HG03095 (cell line): ENCODE results near the gene PDCD1.
A peak's percentile ranks its signal among the peaks of the same experiment; 100 is the strongest.

Experiments used
- ATAC-seq: cut with Tn5 transposase; IDR thresholded peaks from one replicate; pipeline ENCODE4 v1.9.1; 2021; ENCODE audit warnings: moderate library complexity; ENCODE audit not compliant: unreplicated experiment

Gene PDCD1

GRCh38 chr2:241852981-241853631 lies 5.6 kb downstream of the PDCD1 start:
- ATAC-seq: no peak

- ATAC-seq: no peak
Measured at GRCh38 chr2:241852116-241852980, 6.3 kb downstream of the PDCD1 start.

- no peak for ATAC-seq
Measured at GRCh38 chr2:241851325-241852115, 7.2 kb downstream of the PDCD1 start.

- no peak for ATAC-seq
Measured at GRCh38 chr2:241850544-241851324, 8.0 kb downstream of the PDCD1 start.

GRCh38 chr2:241849616-241850543 lies 8.8 kb downstream of the PDCD1 start:
- ATAC-seq: no peak

GRCh38 chr2:241848761-241849615 lies 9.7 kb downstream of the PDCD1 start:
- ATAC-seq: no peak

GRCh38 chr2:241846406-241846805 lies 12.3 kb downstream of the PDCD1 start:
- no peak for ATAC-seq

GRCh38 chr2:241844831-241845578 lies 13.7 kb downstream of the PDCD1 start:
- ATAC-seq: no peak

- ATAC-seq: peak; percentile 70
Measured at GRCh38 chr2:241844066-241844728, 14.5 kb downstream of the PDCD1 start.

GRCh38 chr2:241843321-241844065 lies 15.2 kb downstream of the PDCD1 start:
- ATAC-seq: no peak

GRCh38 chr2:241842620-241843211 lies 16.0 kb downstream of the PDCD1 start:
- peak; percentile 48 for ATAC-seq

- ATAC-seq: no peak
Measured at GRCh38 chr2:241842067-241842415, 16.7 kb downstream of the PDCD1 start.

GRCh38 chr2:241841181-241842066 lies 17.3 kb downstream of the PDCD1 start:
- ATAC-seq: no peak

- no peak for ATAC-seq
Measured at GRCh38 chr2:241837197-241837965, 21.3 kb downstream of the PDCD1 start.

- no peak for ATAC-seq
Measured at GRCh38 chr2:241836292-241836691, 22.4 kb downstream of the PDCD1 start.
